ENCODE results near the gene MEIS1. TPM values are rescaled to one million over a fixed set of nuclear protein-coding genes. Genes with fewer than 3 reads are reported as not detected.

The MEIS1 gene
- total RNA-seq, 1 experiment from 2014 or later, result 0.66 TPM

GRCh38 chr2:66414896-66415295 lies 20.0 kb upstream of the MEIS1 start:
- Mint-ChIP-seq H3K9me3 (no peaks in the 10 kb centered on the region), H3K4me3 (no peak overlapping the region), H3K27me3 (ENCODE audit: low read depth) (no peaks in the 10 kb centered on the region), H3K36me3 (ENCODE audit: insufficient read depth in 1 of 3, low read depth in 3 of 3) (no peaks in the 10 kb centered on the region), H3K4me1 (peaks cover 6 to 11% of the 10 kb centered on the region in 2 experiments), H3K27ac (no peak overlapping the region; a peak in 1 of 7 replicates)
- TF ChIP-seq, protein P1, sequence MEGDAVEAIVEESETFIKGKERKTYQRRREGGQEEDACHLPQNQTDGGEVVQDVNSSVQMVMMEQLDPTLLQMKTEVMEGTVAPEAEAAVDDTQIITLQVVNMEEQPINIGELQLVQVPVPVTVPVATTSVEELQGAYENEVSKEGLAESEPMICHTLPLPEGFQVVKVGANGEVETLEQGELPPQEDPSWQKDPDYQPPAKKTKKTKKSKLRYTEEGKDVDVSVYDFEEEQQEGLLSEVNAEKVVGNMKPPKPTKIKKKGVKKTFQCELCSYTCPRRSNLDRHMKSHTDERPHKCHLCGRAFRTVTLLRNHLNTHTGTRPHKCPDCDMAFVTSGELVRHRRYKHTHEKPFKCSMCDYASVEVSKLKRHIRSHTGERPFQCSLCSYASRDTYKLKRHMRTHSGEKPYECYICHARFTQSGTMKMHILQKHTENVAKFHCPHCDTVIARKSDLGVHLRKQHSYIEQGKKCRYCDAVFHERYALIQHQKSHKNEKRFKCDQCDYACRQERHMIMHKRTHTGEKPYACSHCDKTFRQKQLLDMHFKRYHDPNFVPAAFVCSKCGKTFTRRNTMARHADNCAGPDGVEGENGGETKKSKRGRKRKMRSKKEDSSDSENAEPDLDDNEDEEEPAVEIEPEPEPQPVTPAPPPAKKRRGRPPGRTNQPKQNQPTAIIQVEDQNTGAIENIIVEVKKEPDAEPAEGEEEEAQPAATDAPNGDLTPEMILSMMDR (conservative IDR thresholded peaks at IDR 0.05), result no peak
- no peaks in the 10 kb centered on the region for H4K20me1 ChIP-seq (ENCODE audit: control insufficient read depth, insufficient read depth, insufficient read length)
- no peak overlapping the region for H2BK20ac ChIP-seq (ENCODE audit: low read depth, low read length, poor library complexity, severe bottlenecking)
- H3K18ac ChIP-seq (ENCODE audit: insufficient read length, low read depth, low read length), result no peak overlapping the region
- no peak overlapping the region for H3K9ac ChIP-seq (ENCODE audit: extremely low read depth, insufficient read length, low read length)
- no peaks in the 10 kb centered on the region for H3K79me2 ChIP-seq (ENCODE audit: insufficient read depth, low read length)
- no peak overlapping the region for H3K23ac ChIP-seq (ENCODE audit: insufficient read length, low read depth, low read length)
- no peak for DNase-seq
- no peak overlapping the region for H4K8ac ChIP-seq (replicated peaks; ENCODE audit: insufficient read length, low read depth, low read length)
- no peak overlapping the region for H2AK5ac ChIP-seq (ENCODE audit: insufficient read length, low read length)
- no peaks in the 10 kb centered on the region for H3K27me3 ChIP-seq (ENCODE audit: insufficient read depth, low read length)
- H3K4me2 ChIP-seq (ENCODE audit: insufficient read depth, insufficient read length, low read length), result no peak overlapping the region
- no peak overlapping the region for H3T11ph ChIP-seq (ENCODE audit: low read length)
- H2BK120ac ChIP-seq (ENCODE audit: low read depth, low read length, poor library complexity, severe bottlenecking), result no peak overlapping the region
- H3K56ac ChIP-seq (ENCODE audit: insufficient read length, low read depth, low read length), result no peak overlapping the region
- no peaks in the 10 kb centered on the region for H3K9me3 ChIP-seq (ENCODE audit: control insufficient read depth, low read depth, low read length)
- no peak overlapping the region for H2BK5ac ChIP-seq (ENCODE audit: insufficient read length, low read length)
- H3K14ac ChIP-seq (ENCODE audit: insufficient read depth, low read length), result no peak overlapping the region
- no peak overlapping the region for H2BK15ac ChIP-seq (ENCODE audit: low read depth, low read length)
- H3K79me1 ChIP-seq (ENCODE audit: insufficient read depth, low read depth, low read length, poor library complexity, severe bottlenecking), result no peaks in the 10 kb centered on the region
- no peaks in the 10 kb centered on the region for H3K23me2 ChIP-seq (ENCODE audit: insufficient read length, low read depth, low read length, poor library complexity, severe bottlenecking)
- no peak overlapping the region for H4K5ac ChIP-seq (ENCODE audit: insufficient read length, low read depth, low read length)
- H2BK12ac ChIP-seq (ENCODE audit: insufficient read length, low read depth, low read length), result no peak overlapping the region
- no peak overlapping the region for H4K91ac ChIP-seq (ENCODE audit: insufficient read length, low read depth, low read length)
- no peak overlapping the region for H2AFZ ChIP-seq (ENCODE audit: low read length)
- H3K4me1 ChIP-seq (ENCODE audit: insufficient read depth, low read length), result peaks cover 2% of the 10 kb centered on the region; the same call in 1 of the 2 replicates
- no CpG with 5 or more reads among the region's 1 CpG for WGBS (ENCODE audit: extremely low coverage, insufficient read length, low lambda C conversion rate)
- H3K27ac ChIP-seq (ENCODE audit: insufficient read length, low read depth, low read length), result no peak overlapping the region
- H3K4ac ChIP-seq (ENCODE audit: low read depth, low read length), result no peak overlapping the region

Measured in H9 (cell line).